HL-60 (cell line): ENCODE data around the gene RAB21.

Experiments
- POLR2AphosphoS5 ChIP-seq: IDR thresholded peaks from 2 replicates; pipeline ENCODE4 v1.6.1; 2012; ENCODE audit warnings: low read depth
- SPI1 ChIP-seq: IDR thresholded peaks from 2 replicates; pipeline ENCODE4 v1.6.1; 2012; ENCODE audit warnings: low read depth, mild to moderate bottlenecking, borderline replicate concordance
- TF ChIP-seq, protein P1 (sequence below): IDR thresholded peaks from one replicate; pipeline ENCODE4 v1.5.1; 2011; ENCODE audit warnings: low read length, control low read depth, inconsistent platforms; ENCODE audit not compliant: insufficient read depth
- TF ChIP-seq, protein P2 (sequence below): IDR thresholded peaks from 2 replicates; pipeline ENCODE4 v1.6.1; 2012; ENCODE audit warnings: low read depth; ENCODE audit not compliant: insufficient replicate concordance

DNA sequence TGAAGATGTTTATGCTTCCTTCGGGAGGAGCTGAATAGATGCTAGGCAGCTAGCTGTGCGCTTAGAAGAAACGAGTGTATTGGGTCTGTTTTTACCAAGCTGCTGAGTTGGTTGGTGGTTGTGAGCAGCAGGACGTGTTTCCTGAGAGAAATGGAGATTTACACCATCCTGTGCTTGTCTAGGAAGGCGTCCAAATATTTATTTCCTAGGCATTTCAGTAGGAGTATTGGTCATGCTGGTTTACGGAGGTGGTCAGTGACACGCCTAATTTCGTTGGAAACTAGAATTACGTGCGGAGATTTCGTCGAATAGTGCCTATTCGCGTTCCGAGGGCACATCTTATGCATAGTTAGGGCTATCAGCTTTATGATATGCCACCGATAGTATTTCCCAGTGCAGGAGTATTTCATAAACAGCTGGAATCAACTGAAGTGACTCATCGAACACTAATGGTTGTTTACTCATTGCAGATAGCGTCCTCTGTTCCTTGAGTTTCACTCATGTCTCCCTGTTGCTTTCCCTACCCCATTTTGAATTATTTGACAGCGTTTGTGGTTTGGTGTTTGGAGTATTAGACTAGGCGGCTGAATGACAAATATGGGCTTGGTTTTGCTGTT is 85.7 kb downstream of the RAB21 start:
- TF ChIP-seq, protein P1, sequence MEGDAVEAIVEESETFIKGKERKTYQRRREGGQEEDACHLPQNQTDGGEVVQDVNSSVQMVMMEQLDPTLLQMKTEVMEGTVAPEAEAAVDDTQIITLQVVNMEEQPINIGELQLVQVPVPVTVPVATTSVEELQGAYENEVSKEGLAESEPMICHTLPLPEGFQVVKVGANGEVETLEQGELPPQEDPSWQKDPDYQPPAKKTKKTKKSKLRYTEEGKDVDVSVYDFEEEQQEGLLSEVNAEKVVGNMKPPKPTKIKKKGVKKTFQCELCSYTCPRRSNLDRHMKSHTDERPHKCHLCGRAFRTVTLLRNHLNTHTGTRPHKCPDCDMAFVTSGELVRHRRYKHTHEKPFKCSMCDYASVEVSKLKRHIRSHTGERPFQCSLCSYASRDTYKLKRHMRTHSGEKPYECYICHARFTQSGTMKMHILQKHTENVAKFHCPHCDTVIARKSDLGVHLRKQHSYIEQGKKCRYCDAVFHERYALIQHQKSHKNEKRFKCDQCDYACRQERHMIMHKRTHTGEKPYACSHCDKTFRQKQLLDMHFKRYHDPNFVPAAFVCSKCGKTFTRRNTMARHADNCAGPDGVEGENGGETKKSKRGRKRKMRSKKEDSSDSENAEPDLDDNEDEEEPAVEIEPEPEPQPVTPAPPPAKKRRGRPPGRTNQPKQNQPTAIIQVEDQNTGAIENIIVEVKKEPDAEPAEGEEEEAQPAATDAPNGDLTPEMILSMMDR = no peak
- TF ChIP-seq, protein P2, sequence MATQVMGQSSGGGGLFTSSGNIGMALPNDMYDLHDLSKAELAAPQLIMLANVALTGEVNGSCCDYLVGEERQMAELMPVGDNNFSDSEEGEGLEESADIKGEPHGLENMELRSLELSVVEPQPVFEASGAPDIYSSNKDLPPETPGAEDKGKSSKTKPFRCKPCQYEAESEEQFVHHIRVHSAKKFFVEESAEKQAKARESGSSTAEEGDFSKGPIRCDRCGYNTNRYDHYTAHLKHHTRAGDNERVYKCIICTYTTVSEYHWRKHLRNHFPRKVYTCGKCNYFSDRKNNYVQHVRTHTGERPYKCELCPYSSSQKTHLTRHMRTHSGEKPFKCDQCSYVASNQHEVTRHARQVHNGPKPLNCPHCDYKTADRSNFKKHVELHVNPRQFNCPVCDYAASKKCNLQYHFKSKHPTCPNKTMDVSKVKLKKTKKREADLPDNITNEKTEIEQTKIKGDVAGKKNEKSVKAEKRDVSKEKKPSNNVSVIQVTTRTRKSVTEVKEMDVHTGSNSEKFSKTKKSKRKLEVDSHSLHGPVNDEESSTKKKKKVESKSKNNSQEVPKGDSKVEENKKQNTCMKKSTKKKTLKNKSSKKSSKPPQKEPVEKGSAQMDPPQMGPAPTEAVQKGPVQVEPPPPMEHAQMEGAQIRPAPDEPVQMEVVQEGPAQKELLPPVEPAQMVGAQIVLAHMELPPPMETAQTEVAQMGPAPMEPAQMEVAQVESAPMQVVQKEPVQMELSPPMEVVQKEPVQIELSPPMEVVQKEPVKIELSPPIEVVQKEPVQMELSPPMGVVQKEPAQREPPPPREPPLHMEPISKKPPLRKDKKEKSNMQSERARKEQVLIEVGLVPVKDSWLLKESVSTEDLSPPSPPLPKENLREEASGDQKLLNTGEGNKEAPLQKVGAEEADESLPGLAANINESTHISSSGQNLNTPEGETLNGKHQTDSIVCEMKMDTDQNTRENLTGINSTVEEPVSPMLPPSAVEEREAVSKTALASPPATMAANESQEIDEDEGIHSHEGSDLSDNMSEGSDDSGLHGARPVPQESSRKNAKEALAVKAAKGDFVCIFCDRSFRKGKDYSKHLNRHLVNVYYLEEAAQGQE = no peak
- no peak for TF ChIP-seq SPI1
- TF ChIP-seq POLR2AphosphoS5 = no peak
